ENCODE data around the gene SART1. TPM values are rescaled to one million over a fixed set of nuclear protein-coding genes. Genes with fewer than 3 reads are reported as not detected.

SART1 gene
- total RNA-seq, 4 donors from 2014 or later: 14.4 to 61.9 (median 26.4) TPM

- TF ChIP-seq POLR2A (IDR thresholded peaks at IDR 0.05) (no peak), CTCF (IDR thresholded peaks at IDR 0.05) (no peak)
- Histone ChIP-seq H3K4me3 (no peak overlapping the region), H3K36me3 (no peaks in the 10 kb centered on the region), H3K4me1 (no peaks in the 10 kb centered on the region), H3K9me3 (no peaks in the 10 kb centered on the region), H3K27me3 (no peaks in the 10 kb centered on the region), H3K27ac (no peak overlapping the region)
- DNase-seq: no peak
Observed at GRCh38 chr11:65937766-65938165, 23.8 kb upstream of the SART1 start.

GRCh38 chr11:65941720-65942310, 19.7 kb upstream of the SART1 start:
- DNase-seq: no peak
- no peaks in the 10 kb centered on the region for H3K4me1 ChIP-seq
- no peak for TF ChIP-seq CTCF (IDR thresholded peaks at IDR 0.05)
- TF ChIP-seq POLR2A (IDR thresholded peaks at IDR 0.05): no peak
- H3K36me3 ChIP-seq: no peaks in the 10 kb centered on the region
- no peaks in the 10 kb centered on the region for H3K27me3 ChIP-seq
- no peak overlapping the region for H3K27ac ChIP-seq
- H3K9me3 ChIP-seq: no peaks in the 10 kb centered on the region
- H3K4me3 ChIP-seq: no peak overlapping the region

GRCh38 chr11:65942531-65942930, 19.0 kb upstream of the SART1 start:
- no peaks in the 10 kb centered on the region for H3K4me1 ChIP-seq
- H3K27ac ChIP-seq: no peak overlapping the region
- TF ChIP-seq POLR2A (IDR thresholded peaks at IDR 0.05): no peak
- no peak for TF ChIP-seq CTCF (IDR thresholded peaks at IDR 0.05)
- no peak overlapping the region for H3K4me3 ChIP-seq
- H3K36me3 ChIP-seq: no peaks in the 10 kb centered on the region
- H3K27me3 ChIP-seq: no peaks in the 10 kb centered on the region
- no peaks in the 10 kb centered on the region for H3K9me3 ChIP-seq
- DNase-seq: no peak

- no peak for TF ChIP-seq CTCF (IDR thresholded peaks at IDR 0.05)
- TF ChIP-seq POLR2A (IDR thresholded peaks at IDR 0.05): no peak
Observed at GRCh38 chr11:65944191-65944590, 17.3 kb upstream of the SART1 start.

GRCh38 chr11:65944767-65945166, 16.8 kb upstream of the SART1 start:
- H3K4me3 ChIP-seq: no peak overlapping the region
- H3K36me3 ChIP-seq: no peaks in the 10 kb centered on the region
- no peaks in the 10 kb centered on the region for H3K9me3 ChIP-seq
- TF ChIP-seq CTCF (IDR thresholded peaks at IDR 0.05) (no peak), POLR2A (IDR thresholded peaks at IDR 0.05) (no peak)
- no peak overlapping the region for H3K27ac ChIP-seq
- no peaks in the 10 kb centered on the region for H3K4me1 ChIP-seq
- no peaks in the 10 kb centered on the region for H3K27me3 ChIP-seq
- no peak for DNase-seq

More at GRCh38 chr11:65944191-65944590, 17.3 kb upstream of the SART1 start:
- no peaks in the 10 kb centered on the region for H3K36me3 ChIP-seq
- no peaks in the 10 kb centered on the region for H3K27me3 ChIP-seq
- no peak for DNase-seq
- H3K27ac ChIP-seq: no peak overlapping the region
- H3K4me3 ChIP-seq: no peak overlapping the region
- H3K4me1 ChIP-seq: no peaks in the 10 kb centered on the region
- H3K9me3 ChIP-seq: no peaks in the 10 kb centered on the region

Measured in Peyer's patch (tissue), 4 donors.